NOMO-1 treated with DMSO at 0.1 percent for 48 hours (cell line): ENCODE results near the gene TTC31.

Experiments used
- DNase-seq: peaks from one replicate; lab custom pipeline; 2025; ENCODE audit not compliant: unreplicated experiment; lab: John Stamatoyannopoulos, UW

The TTC31 gene

DNA sequence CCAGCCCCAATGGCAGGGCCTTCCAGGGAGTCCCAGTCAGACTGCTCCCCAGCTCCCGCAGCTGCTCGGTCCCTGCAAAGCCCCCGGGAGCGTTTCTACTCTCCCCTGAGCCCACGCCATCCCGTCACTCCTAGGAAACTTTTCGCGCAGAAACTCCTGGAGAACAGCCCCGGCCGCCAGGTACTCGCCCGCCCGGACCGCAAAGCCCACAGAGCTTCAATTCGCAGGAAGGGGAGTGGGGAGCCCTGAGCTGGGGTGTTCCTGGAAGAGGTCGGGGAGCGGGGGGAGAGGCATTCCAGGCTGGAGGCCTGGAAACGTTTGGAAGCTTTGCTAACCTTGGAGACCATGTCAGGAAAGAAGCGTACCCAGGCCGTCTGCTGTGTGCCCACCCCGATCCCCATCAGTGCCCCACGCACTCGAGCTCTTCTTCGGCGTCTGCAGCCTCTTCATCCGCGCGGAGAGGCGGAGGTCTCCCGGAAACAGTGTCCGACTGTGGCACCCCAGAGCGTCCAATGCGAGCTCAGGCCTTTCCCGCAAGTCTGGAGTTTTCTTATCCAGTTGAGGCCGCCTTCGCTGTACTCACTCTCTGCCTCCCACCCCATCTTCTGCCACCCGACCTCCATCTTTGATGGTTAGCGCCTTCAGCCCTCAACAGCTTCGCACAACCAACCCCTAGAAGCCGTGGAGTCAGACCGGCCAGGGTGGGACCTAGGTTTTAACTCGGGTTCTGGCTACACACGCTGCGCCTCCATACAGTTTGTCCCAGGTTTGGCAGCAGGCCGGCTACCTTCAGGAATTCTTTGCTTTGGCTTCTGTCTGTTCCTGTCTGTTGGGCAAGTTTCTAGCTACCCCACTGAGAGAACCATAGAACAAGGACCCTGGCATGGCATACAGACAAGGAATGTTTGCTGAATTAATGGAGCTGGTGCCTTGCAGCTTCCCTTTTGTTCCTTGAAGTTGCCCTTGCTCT is 20.9 kb downstream of the TTC31 start:
- no peak for DNase-seq

DNA sequence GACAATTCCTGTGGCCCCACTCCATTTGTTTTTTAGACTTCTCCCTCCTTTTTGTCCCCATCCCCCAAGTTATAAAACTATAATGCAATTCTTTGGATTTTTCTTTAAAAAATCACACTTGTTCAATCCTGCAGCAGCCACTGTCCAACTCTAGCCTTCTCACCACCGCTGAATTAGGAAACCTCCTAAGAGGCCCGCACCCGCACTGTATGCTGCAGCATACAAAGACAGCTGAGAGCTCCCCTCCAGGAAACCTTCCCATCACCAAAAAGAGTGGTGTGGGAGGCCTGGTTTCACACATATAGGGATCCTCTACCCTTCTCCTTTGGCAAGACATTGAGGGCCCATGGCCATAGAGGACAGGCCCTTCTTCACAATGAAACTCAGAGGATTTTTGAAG is 21.7 kb downstream of the TTC31 start:
- DNase-seq = no peak

DNA sequence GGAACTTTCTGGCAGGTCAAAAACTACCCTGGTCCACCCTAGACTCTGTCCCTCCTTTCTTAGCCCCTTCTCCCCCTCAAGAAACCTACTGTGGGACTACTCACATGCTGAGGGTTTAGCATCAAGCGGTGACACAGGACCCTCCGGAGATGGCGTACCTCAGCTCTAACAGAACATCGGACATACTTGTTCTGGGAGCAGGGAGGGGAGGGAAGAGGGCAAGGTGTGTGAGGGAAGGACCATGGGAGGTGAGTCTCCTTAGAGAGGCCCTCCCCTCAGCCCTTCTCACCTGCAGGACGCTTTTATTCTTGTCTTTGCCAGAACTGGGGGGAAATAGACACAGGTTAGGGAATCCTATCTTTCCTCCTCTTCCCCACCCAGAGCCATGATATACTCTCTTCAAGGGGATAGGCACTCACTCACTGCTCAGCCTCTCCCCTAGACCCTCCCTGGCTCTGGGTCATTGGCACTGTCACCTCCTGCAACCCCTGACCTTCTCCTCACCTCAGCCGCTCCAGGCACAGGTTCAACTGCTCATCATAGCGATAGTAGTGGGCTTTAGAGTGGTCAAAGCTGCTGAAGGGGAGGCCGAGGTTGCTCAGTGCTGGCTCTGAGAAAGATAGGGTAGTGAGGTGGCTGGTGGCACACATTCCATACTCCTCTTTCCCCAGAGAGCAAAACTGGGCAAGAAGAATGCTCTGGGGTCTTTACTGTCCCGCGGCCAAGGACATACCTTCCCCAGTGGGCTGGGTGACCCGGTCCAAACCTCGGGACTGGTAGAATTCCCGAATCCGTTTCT is 22.8 kb downstream of the TTC31 start:
- DNase-seq = no peak

DNA sequence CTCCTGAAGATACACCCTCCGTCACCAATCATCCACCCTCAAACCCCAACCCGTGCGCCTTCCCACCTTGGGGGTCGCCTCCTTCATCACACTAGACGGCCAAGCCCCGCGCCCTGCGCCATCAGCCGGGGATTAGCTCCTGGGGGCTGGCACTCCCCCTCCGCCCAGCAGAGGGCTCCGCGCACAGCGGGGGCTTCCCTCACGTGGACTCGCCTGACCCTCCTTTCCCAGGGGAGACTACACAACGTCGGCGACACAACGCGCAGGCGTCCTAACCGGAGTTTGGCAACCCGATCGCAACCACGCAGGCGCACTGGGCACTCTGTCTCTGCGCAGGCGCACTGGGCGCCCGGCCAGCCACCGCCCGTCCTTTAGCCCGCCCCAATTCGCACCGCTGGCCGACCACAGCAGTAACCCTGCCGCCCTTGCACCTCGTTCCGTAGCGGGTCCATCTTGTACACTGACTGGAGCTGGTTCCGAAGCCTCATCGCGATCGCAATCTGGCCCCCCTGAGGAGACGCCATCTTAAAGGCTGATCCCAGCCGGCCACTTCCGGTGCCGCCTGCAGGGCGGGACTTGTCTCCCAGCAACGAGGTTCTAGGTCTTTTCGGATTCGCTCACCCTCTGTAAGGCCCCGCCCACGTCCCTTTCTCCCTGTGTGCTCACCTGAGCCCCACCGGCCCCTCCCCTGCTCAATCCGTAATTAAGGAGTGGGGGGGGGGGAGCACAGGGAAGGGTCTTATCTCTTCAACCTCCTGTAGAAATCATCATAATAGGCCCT is 24.5 kb downstream of the TTC31 start, which contains the start of gene PCGF1:
Gene PCGF1 (minus strand): TSS at position 551 of the 781 bp plus-strand sequence. CDS start 27 bp downstream, at position 524.
- peak; percentile 93 for DNase-seq

DNA sequence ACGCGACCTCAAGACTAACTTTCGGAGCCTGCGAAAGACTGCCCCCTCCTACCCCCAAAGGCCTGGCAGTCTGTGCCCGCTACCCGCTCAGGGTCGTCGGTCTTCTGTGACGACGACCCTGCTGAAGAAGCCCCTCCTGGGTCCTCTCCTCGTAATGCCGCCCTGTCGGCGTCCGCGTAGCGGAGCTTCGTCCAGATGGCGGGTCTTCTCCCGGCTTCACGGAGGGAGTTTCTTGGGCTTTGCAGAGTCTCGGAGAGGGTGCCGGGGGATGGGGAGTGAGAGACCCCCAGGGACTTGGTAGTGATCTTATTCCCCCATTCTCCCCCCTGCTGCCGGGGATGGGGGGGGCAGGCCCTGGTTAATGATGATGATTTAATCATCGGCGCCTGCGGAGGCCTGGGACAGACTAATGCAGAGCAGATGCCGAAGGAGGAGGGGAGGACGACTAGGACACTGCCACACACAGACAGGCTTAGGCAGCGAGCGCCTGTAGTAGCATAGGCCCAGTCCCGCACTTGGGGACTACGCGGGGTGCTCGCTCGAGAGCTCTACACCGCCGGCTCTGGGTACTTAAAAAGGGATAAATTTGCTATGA is 25.1 kb downstream of the TTC31 start:
- no peak for DNase-seq

DNA sequence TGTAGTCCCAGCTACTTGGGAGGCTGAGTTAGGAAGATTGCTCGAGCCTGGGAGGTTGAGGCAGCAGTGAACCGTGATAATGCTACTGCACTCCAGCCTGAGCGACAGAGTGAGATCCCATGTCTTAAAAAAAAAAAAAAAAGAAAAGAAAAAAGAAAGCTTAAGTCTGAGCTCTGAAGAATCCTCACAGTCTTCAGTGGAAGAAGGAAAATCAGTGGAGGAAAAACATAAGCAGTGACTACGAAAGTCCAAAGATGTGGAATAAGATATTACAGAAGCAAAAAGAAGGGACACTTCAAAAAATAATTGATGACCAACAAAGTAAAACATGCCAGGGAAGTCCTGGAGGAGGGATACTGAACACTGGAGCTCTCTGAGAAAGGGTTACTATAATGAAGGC is 27.4 kb downstream of the TTC31 start:
- no peak for DNase-seq

DNA sequence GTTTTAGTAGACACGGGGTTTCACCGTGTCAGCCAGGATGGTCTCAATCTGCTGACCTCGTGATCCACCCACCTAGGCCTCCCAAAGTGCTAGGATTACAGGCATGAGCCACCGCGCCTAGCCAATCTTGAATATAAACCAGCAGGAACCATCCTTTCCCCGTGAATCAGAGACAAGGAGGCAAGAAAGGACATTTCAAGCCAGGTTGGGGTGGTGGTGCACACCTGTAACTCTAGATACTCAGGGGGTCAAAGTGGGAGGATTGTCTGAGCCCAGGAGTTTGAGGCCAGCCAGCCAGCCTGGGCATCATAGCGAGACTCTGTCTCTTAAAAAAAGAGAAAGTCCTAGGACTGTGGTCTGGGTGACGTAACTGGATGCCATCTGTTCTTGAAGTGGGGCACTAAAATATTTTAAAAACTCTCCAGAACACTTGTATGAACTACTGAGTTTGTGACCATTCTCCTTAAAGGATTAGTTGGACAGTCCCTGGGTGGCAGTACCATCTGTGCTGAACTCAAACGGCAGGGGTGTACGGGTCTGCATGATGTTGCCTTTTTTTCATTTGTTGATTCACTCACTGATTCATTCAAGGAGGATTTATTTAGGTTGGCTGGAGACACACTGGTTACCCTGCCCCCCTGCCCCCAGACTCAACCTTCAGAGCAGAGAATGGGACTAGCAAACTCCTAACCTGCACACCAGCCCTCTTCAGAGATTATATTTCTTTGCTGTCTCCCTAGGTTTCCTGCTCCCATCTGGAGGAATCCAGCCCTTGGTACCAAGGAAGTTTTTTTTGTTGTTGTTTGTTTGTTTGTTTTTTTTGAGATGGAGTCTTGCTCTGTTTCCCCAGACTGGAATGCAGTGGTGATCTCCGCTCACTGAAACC is 28.5 kb downstream of the TTC31 start:
- no peak for DNase-seq

DNA sequence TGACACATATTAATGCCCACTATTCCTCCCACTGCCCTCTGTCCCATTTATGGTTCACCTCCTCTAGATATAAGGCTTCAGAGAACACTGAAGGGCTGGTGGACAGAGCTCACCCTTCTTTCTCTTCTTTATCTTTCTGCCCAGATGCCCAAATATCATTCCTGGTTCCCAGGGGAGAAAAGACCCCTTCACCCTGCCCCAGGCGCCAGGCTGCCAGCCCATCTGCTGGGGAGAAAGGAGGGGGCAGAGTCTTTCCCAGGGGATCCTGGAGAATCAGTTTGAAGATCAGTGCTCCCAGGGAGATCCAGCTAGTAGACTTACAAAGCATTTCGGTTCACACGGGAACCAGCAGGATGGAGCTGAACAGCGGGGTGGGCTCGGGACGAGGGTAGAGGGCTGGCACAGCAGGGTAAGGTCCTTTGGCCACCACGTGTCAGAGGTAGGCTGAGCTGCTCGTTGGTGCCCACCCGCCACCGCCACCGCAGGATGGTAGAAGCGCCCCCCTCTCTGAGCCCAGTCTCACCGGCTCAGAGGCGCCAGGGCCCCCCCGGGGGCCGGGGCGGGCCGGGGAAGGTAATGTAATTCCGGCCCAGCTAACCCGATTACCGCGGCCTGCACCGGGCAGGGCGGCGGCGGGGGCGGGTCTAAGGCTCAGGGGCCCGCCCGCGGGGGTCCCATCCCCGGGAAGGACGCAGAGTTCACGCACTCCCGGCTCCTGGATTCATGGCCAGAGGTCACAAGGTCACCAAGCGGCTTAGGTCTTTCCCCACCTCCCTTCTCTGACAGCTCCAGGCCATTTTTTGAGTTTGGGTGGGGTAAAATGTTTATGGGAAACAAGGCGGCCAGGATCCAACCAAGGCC is 30.1 kb downstream of the TTC31 start:
- no peak for DNase-seq

DNA sequence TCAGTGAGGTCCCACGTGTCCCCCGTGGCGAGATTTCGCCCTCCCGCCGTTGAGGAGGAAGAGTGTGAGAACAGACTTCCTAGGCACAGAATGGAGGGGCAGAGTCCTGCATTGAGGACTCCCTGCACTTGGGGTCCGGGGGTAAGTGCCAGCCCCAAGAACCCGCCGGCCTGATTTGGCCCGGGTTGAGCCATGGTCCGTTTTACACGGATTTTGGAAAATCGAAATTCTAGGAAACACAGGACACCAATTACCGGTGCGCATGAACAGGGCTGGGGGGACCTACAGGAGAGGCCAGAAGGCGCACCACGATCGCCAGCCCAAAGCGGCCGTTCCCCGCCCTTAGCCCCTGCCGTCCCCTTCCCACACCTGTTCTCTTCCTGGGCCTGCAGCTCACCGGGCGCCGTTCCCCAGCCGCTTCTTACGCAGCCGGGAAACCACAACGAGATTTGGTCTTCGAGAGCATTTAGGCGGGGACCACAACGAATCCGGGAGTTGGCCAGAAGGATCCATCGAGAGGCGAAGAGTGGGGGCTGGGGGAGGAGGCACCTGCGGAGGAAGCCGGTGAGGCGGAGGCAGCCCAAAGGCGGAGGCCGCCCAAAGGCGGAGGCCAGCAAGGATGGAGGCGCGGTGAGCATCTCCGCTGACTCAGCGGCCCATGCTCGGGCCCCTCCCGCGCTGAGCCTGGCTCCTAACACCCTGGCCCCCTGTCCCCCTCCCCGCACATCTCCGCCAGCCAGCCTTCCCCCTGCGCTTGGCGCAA is 30.9 kb downstream of the TTC31 start:
- DNase-seq = no peak

DNA sequence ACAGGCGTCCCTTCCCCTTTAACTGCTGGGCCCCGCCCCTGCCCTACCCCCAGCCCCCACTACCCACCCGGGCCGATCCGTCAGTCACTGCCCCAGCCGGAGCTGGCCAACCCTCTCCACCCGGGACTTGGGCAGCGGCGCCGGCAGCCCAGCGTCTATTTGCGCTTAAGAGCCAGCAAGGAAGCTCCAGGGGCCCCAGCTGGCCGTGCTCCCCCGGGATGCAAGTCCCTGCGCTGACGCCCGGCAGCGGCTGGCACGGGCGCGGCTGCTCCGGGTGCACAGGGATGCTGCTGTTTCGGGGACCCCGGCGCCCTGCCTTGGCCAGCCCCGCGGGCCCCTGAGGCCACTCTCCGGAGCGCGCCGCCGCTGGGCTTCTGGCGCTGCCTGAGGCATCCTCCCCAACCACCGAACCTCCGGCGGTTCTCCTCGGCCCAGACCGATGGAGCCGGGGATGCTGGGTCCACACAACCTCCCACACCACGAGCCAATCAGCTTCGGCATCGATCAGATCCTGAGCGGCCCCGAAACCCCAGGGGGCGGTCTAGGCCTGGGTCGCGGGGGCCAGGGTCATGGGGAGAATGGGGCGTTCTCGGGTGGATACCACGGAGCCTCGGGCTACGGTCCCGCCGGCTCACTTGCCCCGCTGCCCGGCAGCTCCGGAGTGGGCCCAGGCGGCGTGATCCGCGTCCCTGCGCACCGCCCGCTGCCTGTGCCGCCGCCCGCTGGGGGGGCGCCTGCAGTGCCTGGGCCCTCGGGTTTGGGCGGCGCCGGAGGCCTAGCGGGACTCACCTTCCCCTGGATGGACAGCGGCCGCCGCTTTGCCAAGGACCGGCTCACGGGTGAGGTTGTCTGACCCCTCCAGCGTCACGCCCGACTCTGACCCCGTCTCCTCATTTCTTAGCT is 31.7 kb downstream of the TTC31 start, which contains the start of gene TLX2:
Gene TLX2 (plus strand): TSS at position 83 of the 903 bp plus-strand sequence. CDS start 357 bp downstream, at position 440.
- no peak for DNase-seq

DNA sequence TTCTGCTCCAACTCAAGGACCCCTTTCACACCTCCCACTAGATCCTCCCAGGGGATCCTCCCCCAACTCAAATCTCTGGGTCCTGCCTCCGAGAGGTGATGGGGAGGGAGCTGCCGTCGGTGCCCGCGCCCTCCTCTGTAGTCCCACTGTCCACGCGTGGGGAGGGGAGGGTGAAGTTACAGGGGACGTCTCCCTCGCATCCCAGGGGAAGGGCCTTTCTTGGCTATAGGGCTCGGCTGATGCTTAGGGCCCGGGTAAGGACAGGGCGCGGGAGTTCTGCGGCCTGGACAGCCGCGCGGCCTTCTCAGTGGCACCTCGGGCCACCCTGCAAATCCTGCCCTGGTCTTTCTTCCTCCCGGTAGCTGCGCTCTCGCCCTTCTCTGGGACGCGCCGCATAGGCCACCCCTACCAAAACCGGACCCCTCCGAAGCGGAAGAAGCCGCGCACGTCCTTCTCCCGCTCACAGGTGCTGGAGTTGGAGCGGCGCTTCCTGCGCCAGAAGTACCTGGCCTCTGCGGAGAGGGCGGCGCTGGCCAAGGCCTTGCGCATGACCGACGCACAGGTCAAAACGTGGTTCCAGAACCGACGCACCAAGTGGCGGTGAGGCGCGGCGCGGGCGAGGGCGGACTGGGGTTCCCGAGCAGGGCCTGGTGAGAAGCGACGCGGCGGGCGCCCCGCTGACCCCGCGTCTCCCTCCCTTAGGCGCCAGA is 32.5 kb downstream of the TTC31 start:
- DNase-seq = no peak

DNA sequence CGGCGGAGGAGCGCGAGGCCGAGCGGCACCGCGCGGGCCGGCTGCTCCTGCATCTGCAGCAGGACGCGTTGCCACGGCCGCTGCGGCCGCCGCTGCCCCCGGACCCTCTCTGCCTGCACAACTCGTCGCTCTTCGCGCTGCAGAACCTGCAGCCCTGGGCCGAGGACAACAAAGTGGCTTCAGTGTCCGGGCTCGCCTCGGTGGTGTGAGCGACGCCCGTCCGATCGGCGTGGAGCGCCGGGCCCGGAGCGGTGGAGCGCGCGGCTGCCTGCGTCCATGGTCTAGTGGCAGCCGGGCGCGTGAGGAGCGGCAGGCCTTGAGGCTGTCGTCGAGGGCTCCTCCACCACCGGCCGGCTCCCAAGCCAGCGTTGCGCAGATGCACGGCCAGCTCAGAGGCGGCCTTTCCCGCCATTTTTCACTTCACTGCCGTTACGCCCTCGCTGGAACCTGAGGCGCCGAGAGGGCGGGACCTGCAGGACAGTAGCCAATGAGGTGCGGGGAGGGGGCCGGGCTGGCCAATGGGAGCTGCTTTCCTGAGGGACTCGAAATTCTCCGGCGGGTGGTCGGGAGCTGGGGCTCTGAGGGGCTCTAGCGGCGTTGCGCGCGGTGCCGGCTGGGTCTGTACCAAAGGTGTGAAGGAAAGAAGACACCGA is 33.2 kb downstream of the TTC31 start:
- no peak for DNase-seq

DNA sequence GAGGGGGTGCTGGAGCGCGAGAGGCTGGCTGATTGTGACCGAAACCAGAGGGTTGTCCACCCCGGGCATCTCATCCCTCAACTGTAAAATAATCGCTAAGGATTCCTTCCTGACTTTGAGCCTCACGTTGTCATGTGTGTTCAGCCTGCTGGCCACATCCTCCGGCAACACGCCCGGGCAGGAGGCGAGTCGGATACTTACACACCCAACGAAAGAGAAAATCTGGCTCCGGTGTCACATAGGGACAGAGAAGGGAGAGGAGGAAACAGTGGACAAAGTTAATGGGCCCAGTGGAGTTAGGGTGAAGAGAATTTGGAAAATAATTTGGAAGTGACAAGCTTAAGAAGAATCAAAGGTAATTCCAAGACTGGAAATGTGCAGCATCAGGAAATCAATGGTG is 33.8 kb downstream of the TTC31 start:
- DNase-seq = no peak

DNA sequence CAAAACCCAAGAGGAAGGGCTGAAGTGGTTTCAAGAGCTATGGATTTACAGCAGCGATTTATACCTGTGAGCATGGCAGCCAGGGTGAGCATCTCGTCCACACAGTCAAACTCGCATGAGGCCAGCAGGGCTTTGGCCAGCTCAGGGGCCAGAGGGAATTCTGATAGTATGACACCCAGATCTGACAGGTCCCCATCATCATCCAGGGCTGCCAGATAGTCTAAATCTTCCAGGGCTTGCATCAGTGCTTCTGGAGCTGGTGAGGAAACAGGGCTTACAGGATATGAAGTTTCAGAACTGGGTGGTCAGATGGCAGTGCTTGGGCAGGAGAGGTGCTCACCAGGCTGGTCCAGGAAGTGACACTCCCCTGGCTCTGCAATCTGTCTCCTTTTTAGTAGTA is 39.6 kb downstream of the TTC31 start:
- no peak for DNase-seq

DNA sequence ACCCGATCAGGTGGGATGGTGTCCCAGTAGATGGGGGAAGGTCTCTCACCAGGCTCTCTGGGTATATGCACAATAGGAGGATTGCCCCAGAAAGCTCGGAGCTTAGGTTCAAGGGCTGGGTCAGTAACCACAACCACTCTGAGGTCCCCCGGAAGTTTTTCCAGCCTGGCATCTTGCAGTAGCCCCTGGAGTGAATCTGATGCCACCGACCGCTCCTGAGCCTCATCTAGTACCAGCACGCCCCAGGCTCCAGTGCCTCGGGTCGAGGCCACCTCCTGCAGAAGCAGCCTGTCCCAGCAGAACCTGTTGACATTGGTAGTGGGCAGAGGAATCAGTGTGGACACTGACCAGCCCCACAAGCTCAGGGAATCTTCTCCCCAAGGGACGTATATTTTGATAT is 41.1 kb downstream of the TTC31 start:
- no peak for DNase-seq
